ENCODE measurements around the gene TMEM108. TPM values are rescaled to one million over a fixed set of nuclear protein-coding genes. Genes with fewer than 3 reads are reported as not detected.
A peak's percentile ranks its signal among the peaks of the same experiment; 100 is the strongest.

TMEM108 gene
- total and polyA plus RNA-seq, 2 of the 4 experiments (the other 2 are of a cell fraction): 0.18 to 2.2 TPM

DNA sequence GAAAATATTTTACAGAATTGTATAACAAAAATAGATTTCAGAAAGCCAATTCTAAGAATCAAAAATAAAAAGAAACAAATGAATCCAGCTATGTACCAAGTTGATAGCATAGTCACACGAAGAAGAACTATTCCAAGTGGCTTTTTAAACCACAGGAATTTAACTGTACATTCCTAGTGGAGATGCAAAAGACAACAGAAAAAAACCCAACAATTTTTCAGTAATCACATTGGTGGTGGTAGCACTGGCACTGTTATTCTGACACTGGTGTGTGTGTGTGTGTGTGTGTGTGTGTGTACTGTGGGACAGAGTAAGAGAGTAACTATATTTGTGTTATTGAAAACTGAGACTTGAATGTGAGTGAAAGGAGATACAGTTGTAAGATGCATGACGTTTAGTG lies 370.8 kb downstream of the TMEM108 start:
- Histone ChIP-seq H3K14ac (replicated peaks; ENCODE audit: low read depth, low read length) (no peak overlapping the region), H3K27me3 (ENCODE audit: control insufficient read depth, insufficient read depth, low read length) (no peaks in the 10 kb centered on the region), H4K20me1 (ENCODE audit: insufficient read depth, low read length) (no peaks in the 10 kb centered on the region), H4K91ac (ENCODE audit: insufficient read depth, low read depth, low read length) (0 out of 2 replicates have a peak overlapping the region, but pooled peaks have one; percentile 90), H3K56ac (ENCODE audit: extremely low read depth, insufficient read depth, low read length) (no peak overlapping the region), H3K79me1 (ENCODE audit: low read depth in 1 of 2, low read length in 2 of 2) (peaks cover 7 to 27% of the 10 kb centered on the region in 2 experiments; a peak in 3 of 4 replicates), H2BK15ac (ENCODE audit: low read depth, low read length) (peak overlapping the region; percentile 91; the same call in 1 of the 3 replicates), H4K5ac (ENCODE audit: low read depth, low read length) (no peak overlapping the region), H4K8ac (ENCODE audit: low read depth in 2 of 2, low read length in 2 of 2) (peak overlapping the region in 1 of 2 experiments; percentile 18; a peak in 1 of 4 replicates), H2BK120ac (ENCODE audit: low read depth, low read length) (peak overlapping the region; percentile 94; the same call in 1 of the 2 replicates), H2AK9ac (replicated peaks; ENCODE audit: low read depth, low read length, poor library complexity) (peak overlapping the region; percentile 71), H3K27ac (ENCODE audit: insufficient read depth, low read length) (peak overlapping the region; percentile 47; the same call in 1 of the 2 replicates), H3K18ac (ENCODE audit: low read depth, low read length) (peak overlapping the region; percentile 31; the same call in 1 of the 2 replicates), H3K36me3 (ENCODE audit: control insufficient read depth, insufficient read depth, low read length) (no peaks in the 10 kb centered on the region), H2AFZ (replicated peaks; ENCODE audit: low read length, poor library complexity) (no peak overlapping the region), H3K4me3 (ENCODE audit: insufficient read depth, low read depth, low read length) (no peak overlapping the region), H3K9ac (ENCODE audit: low read depth, low read length) (no peak overlapping the region), H3K9me1 (ENCODE audit: insufficient read depth, low read length) (peaks cover 11% of the 10 kb centered on the region; the same call in 1 of the 2 replicates), H3K23ac (ENCODE audit: low read depth, low read length) (no peak overlapping the region), H3K4ac (ENCODE audit: low read depth, low read length) (0 out of 2 replicates have a peak overlapping the region, but pooled peaks have one; percentile 49), H2BK5ac (ENCODE audit: low read depth, low read length, poor library complexity, severe bottlenecking) (peak overlapping the region; percentile 85), H3K9me3 (ENCODE audit: control insufficient read depth, insufficient read depth, low read length) (no peaks in the 10 kb centered on the region), H2BK20ac (ENCODE audit: low read depth, low read length) (0 out of 2 replicates have a peak overlapping the region, but pooled peaks have one; percentile 84), H2AK5ac (ENCODE audit: low read depth, low read length) (peak overlapping the region; percentile 46; the same call in 1 of the 2 replicates), H3K4me1 (ENCODE audit: control insufficient read depth, insufficient read depth, low read length) (peaks cover 21% of the 10 kb centered on the region), H3K4me2 (ENCODE audit: low read depth, low read length) (peak overlapping the region; percentile 77; the same call in 1 of the 2 replicates)
- no TSS peak for BruUV-seq (replicated peaks)
- ATAC-seq (ENCODE audit: low read depth): peak; percentile 52
- TF ChIP-seq RFX5 (IDR thresholded peaks at IDR 0.05; ENCODE audit: low read depth, low read length) (no peak), RAD21 (IDR thresholded peaks at IDR 0.05; ENCODE audit: low read length) (no peak), CEBPB (IDR thresholded peaks at IDR 0.05; ENCODE audit: low read depth, low read length) (no peak)
- TF ChIP-seq, protein P1, sequence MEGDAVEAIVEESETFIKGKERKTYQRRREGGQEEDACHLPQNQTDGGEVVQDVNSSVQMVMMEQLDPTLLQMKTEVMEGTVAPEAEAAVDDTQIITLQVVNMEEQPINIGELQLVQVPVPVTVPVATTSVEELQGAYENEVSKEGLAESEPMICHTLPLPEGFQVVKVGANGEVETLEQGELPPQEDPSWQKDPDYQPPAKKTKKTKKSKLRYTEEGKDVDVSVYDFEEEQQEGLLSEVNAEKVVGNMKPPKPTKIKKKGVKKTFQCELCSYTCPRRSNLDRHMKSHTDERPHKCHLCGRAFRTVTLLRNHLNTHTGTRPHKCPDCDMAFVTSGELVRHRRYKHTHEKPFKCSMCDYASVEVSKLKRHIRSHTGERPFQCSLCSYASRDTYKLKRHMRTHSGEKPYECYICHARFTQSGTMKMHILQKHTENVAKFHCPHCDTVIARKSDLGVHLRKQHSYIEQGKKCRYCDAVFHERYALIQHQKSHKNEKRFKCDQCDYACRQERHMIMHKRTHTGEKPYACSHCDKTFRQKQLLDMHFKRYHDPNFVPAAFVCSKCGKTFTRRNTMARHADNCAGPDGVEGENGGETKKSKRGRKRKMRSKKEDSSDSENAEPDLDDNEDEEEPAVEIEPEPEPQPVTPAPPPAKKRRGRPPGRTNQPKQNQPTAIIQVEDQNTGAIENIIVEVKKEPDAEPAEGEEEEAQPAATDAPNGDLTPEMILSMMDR (conservative IDR thresholded peaks at IDR 0.05; ENCODE audit: low read depth, low read length): no peak
- peak; percentile 64 for DNase-seq
- ChIA-PET CTCF (interaction anchor here (0.8 kb wide), 1 partner anchor 683 kb away, joined by 4 read pairs; no protein-coding TSS in a partner anchor), POLR2A (ENCODE audit: unreplicated experiment) (no interaction called here)
- in situ Hi-C loops (cut with MboI; ENCODE audit: low sequenced_read_pairs): no loop called here
- intact Hi-C loops (cut with micrococcal nuclease): no loop called here
- dilution Hi-C loops (cut with HindIII; ENCODE audit: low sequenced_read_pairs, unreplicated experiment): no loop called here
- WGBS, 2 experiments (ENCODE audit: extremely low coverage in 2 of 2, insufficient read length in 1 of 2): no CpG with 5 or more reads among the region's 2 CpGs
